Endothelial cell of umbilical vein (primary cell): ENCODE results near the gene DHX40.

Source experiments
- EZH2 ChIP-seq: IDR thresholded peaks from 2 replicates; pipeline ENCODE4 v1.6.1; 2012; ENCODE audit warnings: borderline replicate concordance, low read depth, mild to moderate bottlenecking, moderate library complexity, low read length, inconsistent platforms; ENCODE audit not compliant: severe bottlenecking
- POLR2AphosphoS5 ChIP-seq: IDR thresholded peaks from 2 replicates; pipeline ENCODE4 v1.6.1; 2012; ENCODE audit warnings: low read depth, mild to moderate bottlenecking, control low read depth, low read length, moderate library complexity; ENCODE audit not compliant: insufficient read depth
- TF ChIP-seq, protein P1 (sequence below): IDR thresholded peaks from 2 replicates; pipeline ENCODE4 v1.6.1; 2011; ENCODE audit not compliant: insufficient read depth, insufficient read length
- TF ChIP-seq, protein P2 (sequence below), 2 donors: IDR thresholded peaks; 1 replicate in 1 of 2; 2 replicates in 1 of 2; pipeline ENCODE4 v1.5.1; 2011; ENCODE audit warnings: low read length in 2 of 2, mild to moderate bottlenecking in 2 of 2, moderate library complexity in 2 of 2, control low read depth in 1 of 2, inconsistent platforms in 1 of 2, low read depth in 1 of 2; ENCODE audit not compliant: insufficient read depth in 1 of 2; ENCODE audit errors: extremely low read depth in 1 of 2

DNA sequence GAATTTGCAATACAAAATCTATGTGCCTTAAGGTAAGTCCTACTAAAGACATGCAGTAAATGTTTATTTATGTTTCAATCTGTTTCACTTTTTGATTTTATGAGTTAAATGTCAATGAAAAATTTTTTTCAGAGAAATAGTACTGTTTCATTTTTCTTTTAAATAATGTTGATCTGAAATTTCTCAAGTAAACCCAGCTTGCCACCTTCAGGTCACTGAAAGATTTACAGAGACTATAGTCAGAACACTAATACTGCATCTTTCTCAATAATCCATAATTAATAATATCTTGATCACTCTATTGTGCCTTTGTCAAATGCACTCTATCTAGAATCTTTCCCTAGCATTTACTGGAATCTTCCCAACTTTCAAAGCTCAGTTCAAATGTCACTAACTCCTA lies 6.5 kb upstream of the DHX40 start:
- TF ChIP-seq, protein P1, sequence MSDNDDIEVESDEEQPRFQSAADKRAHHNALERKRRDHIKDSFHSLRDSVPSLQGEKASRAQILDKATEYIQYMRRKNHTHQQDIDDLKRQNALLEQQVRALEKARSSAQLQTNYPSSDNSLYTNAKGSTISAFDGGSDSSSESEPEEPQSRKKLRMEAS = no peak
- TF ChIP-seq, protein P2, sequence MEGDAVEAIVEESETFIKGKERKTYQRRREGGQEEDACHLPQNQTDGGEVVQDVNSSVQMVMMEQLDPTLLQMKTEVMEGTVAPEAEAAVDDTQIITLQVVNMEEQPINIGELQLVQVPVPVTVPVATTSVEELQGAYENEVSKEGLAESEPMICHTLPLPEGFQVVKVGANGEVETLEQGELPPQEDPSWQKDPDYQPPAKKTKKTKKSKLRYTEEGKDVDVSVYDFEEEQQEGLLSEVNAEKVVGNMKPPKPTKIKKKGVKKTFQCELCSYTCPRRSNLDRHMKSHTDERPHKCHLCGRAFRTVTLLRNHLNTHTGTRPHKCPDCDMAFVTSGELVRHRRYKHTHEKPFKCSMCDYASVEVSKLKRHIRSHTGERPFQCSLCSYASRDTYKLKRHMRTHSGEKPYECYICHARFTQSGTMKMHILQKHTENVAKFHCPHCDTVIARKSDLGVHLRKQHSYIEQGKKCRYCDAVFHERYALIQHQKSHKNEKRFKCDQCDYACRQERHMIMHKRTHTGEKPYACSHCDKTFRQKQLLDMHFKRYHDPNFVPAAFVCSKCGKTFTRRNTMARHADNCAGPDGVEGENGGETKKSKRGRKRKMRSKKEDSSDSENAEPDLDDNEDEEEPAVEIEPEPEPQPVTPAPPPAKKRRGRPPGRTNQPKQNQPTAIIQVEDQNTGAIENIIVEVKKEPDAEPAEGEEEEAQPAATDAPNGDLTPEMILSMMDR (IDR thresholded peaks at IDR 0.05; ENCODE audit: extremely low read depth in 1 of 2, insufficient read depth in 1 of 2, low read depth in 1 of 2, low read length in 2 of 2) = no peak
- TF ChIP-seq POLR2AphosphoS5 (no peak), EZH2 (no peak)
